Measurements from ENCODE around the gene TRA2B.

The TRA2B gene

DNA sequence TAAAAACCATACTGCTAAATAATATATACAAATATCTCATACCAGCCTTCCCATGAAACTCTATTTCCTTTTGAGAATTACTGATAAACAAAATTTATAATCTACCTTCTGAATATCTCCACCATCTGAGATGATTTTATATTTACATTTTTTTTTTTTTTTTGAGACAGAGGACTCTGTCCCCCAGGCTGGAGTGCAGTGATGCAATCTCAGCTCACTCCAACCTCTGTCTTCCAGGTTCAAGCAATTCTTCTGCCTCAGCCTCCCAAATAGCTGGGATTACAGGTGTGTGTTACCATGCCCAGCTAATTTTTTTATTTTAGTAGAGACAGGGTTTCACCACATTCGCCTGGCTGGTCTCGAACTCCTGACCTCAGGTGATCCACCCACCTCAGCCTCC is 70.2 kb downstream of the TRA2B start:
- no peak for DNase-seq (ENCODE audit: low spot score)

DNA sequence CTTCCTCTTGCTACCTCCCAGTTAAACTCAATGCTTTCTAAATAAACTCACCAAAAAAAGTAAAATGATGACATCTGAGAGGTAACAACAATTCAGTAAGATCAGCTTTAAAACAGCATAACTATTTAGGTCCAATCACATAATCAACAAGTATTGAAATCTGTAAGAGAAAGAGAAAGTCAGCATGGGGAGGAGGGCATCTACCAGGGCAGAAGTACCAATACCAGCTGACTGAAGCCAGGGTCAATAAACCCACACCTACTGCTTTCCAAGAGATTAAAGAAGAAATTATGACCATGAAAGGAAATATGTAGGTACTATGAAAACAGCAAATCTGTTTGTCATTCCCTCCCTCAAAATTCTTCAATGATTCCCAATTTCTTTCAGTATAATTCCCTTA is 70.8 kb downstream of the TRA2B start:
- no peak for DNase-seq (ENCODE audit: low spot score)

DNA sequence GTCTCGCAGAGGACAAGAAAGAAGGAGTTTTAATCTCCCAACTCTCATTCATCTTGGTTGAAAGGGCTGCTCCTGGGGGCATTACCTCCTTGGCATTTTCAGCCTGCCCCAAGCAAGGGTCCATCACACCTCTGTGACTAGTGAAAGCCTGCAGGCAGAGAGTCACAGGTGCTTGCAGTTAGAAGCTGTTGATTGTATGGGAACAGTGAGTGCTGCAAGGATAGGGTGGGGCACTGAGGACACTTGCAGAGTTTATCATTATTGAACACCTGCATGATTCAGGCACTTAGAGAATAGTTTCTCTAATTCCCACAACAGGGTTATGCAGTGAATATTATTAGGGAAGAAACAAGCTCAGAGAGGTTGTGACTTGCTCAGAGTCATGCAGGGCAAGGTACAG is 71.3 kb downstream of the TRA2B start:
- DNase-seq (ENCODE audit: low spot score) = no peak

All from SW480 (cell line).